Lower leg skin (tissue), 3 donors: ENCODE results near the gene EPHA2.

ENCODE experiments used
- POLR2A ChIP-seq, 2 donors: fragments of 450-650 bp; IDR thresholded peaks; one replicate each; pipeline ENCODE4 v1.6.1; 2016 to 2017; ENCODE audit warnings: antibody characterized with exemption in 2 of 2, mild to moderate bottlenecking in 1 of 2, moderate library complexity in 1 of 2
- TF ChIP-seq, protein P1 (sequence below), 3 donors: fragments of 450-650 bp; IDR thresholded peaks; one replicate each; pipeline ENCODE4 v1.5.1; 2016; ENCODE audit warnings: antibody characterized with exemption in 3 of 3, mild to moderate bottlenecking in 3 of 3, moderate library complexity in 2 of 3

DNA sequence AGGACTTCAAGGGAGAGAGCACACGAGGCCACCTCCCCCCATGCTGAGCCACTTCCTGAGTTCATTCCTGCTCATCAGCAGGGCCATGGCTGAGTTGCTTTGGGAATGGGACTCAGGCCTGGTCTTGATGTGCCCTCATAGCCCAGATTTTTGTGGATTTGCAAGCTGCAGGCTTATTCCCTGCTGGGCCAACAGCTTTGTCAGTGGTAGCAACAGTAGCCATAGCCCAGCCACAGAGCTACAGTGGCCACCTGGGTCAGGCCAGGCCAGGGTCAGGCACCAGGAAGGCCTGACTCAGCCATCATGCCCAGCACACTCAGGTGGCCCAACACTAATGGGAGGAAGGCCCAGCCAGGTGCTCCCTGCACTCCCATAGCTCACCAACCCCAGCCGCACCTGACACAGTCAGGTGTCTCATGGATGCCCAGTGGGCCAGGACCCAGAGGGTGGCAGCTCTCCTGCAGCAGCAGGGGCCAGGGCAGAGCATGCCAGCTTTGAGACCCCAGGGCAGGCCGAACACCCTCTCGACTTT lies 33.5 kb downstream of the EPHA2 start:
- TF ChIP-seq, protein P1, sequence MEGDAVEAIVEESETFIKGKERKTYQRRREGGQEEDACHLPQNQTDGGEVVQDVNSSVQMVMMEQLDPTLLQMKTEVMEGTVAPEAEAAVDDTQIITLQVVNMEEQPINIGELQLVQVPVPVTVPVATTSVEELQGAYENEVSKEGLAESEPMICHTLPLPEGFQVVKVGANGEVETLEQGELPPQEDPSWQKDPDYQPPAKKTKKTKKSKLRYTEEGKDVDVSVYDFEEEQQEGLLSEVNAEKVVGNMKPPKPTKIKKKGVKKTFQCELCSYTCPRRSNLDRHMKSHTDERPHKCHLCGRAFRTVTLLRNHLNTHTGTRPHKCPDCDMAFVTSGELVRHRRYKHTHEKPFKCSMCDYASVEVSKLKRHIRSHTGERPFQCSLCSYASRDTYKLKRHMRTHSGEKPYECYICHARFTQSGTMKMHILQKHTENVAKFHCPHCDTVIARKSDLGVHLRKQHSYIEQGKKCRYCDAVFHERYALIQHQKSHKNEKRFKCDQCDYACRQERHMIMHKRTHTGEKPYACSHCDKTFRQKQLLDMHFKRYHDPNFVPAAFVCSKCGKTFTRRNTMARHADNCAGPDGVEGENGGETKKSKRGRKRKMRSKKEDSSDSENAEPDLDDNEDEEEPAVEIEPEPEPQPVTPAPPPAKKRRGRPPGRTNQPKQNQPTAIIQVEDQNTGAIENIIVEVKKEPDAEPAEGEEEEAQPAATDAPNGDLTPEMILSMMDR (IDR thresholded peaks at IDR 0.05): no peak
- TF ChIP-seq POLR2A (IDR thresholded peaks at IDR 0.05): no peak
